Stimulated activated naive CD4-positive, alpha-beta T cell treated with Interleukin-2 at 50 U/mL for 16 hours (primary cell): ENCODE data around the gene RNF138.
"Not testable (repeated sequence)": the region's sequence is repeated elsewhere in the genome, so short reads cannot be mapped to it uniquely, and the experiment has no call there.

Experiments used
- DNase-seq: peaks from one replicate; lab custom pipeline; 2025; lab: John Stamatoyannopoulos, UW

Gene RNF138

GRCh38 chr18:32175265-32175664 is 83.6 kb downstream of the RNF138 start:
- DNase-seq, result no peak

GRCh38 chr18:32176745-32177144 is 85.1 kb downstream of the RNF138 start:
- DNase-seq, result not testable (repeated sequence)

- no peak for DNase-seq
Measured at GRCh38 chr18:32177530-32177929, 85.9 kb downstream of the RNF138 start.
